GM19397 (cell line): Measurements from ENCODE around the gene RYR3.

Source experiments
- ATAC-seq: cut with Tn5 transposase; IDR thresholded peaks from one replicate; pipeline ENCODE4 v1.9.1; 2021; ENCODE audit warnings: mild to moderate bottlenecking, moderate library complexity; ENCODE audit not compliant: unreplicated experiment

The RYR3 gene

GRCh38 chr15:33310481-33311311 lies at the start of gene RYR3:
Gene RYR3, plus strand, starts transcription at chr15:33310967. Its CDS starts 79 bp downstream, at chr15:33311046.
- ATAC-seq, result no peak

DNA sequence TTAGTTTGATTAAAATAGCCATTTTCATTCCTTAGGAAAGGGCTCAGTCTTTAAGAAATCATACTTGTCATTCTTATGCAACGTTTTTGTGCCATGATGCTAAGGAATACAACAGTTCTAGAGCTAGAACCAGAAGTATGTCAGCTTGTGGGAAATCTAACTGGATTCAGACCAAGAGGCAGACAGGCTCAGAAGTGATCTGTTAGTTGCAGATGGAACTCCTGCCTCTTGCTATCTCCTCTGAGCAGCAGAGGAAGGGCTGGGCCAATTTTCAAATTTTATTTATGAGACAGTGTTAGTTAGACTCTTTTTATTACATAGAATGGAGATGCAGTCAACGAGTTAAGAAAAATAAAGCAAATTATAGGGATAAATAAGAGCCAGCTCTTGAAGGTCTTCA lies 48.5 kb upstream of the RYR3 start:
- ATAC-seq, result no peak

- ATAC-seq, result no peak
Observed at GRCh38 chr15:33277689-33278088, 33.1 kb upstream of the RYR3 start.

DNA sequence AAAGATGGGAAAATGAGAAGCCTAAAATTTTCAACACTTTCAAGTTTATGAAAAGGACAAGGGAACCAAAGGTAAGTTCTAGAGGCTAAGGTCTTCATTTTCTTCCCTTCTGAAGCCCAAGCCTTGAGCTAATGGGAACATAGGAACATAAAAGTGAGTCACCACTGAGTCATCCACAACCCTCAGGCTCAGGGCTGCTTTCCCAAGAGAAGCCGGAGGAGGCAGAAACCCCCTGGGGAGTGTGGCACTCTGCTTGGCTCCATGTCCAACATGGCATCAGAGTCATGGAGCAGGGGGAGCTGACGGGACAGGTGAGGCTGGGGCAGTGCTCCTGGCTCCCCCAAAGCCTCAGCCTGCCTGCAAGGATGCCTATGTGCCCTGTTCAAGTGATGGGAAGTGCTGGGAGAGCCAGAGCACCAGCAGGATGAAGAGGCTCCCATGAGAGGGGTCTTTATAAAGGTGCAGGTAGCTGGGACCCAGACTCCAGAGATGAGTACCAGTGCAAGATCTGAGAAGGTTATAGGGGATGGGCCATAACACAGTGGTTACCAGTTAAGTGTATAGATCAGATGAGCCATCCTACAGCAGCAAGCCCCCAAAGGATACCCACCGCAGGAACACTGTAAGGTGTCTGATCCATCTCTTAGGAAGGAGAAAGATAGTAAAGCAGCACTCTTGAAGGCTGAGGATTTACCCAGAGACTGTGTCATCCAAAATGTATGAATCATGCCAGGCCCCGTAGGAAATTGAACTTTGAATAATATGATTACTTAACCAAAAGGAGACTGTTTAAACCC lies 31.8 kb upstream of the RYR3 start:
- no peak for ATAC-seq

DNA sequence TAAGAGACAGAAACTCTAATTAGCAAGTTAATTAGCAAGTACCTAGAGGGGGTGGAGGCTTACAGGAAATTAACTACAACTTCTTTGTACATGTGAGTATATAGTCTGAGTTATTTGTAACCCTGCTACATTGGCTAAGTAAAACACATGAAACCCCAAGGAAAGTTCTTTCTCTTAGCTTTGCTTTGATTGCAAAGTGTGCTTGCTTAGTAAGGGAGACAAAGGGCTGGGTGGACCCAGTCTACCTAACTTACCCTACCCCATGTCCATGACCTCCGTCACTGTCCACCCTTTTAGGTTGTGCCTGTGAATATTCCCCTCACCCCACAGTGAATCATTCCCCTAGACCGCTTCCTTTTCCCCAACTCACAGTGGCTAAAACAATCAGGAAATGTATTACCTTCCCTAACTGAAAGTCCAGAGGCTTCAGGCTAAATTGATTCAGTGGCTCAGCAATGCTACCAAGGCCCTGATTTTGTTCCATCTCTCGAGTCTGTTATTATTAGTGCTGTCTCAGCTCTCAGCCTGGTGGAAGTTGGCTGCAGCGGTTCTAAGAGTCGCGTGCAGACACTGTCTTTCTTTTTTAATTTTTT lies 31.1 kb upstream of the RYR3 start:
- no peak for ATAC-seq

GRCh38 chr15:33282226-33283020 lies 28.3 kb upstream of the RYR3 start:
- ATAC-seq, result no peak

GRCh38 chr15:33283576-33283975 lies 27.2 kb upstream of the RYR3 start:
- no peak for ATAC-seq

DNA sequence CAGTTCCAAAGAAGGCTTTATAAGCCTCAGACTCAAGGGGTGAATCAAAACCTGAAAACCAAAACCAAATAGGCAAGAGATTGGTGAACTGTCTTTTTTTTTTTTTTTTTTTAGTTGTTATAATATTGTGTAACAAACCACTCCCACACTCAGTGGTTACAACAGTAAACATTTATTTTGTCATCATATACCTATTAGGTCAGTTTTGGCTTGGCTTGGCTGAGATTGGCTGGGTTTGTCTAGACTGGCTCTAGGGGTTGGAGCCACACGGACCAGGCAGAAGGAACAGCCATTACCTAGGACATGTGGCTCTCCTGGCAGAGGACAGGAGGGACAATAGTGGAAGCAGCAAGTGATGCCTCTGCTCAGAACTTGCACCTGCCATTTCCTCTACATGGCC lies 26.4 kb upstream of the RYR3 start:
- no peak for ATAC-seq

GRCh38 chr15:33292717-33293307 lies 18.0 kb upstream of the RYR3 start:
- no peak for ATAC-seq

DNA sequence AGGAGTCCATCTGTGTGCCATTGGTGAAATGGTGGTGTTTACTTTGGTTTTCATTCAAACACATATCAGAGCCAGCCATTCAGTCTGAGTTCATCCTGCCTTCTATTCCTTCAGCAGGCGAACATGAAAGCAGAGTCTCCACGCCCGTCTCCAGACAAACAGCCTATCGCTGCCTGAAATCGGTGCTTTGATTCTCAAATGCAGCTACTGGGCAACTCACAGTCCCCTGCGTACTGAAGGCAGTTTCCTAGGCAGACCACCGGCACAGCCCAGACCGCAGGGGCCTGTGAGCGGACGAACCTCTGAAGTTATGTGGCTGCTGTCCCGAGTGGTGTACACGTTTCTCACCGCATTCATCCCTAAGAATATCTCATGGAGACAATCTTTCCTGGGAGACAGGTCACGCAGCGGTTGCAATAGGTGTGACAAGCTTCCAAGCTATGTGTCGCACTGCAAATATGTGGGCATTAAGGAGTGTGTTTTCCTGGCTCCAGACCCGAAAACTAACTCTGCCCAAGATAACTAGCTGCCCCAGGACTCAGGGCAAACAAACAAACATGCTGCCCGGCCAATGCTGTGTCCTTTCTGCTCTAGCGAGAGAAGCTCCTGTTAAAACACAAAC lies 16.9 kb upstream of the RYR3 start:
- no peak for ATAC-seq

GRCh38 chr15:33296050-33296449 lies 14.7 kb upstream of the RYR3 start:
- ATAC-seq, result no peak

- no peak for ATAC-seq
Observed at GRCh38 chr15:33296856-33297255, 13.9 kb upstream of the RYR3 start.

- ATAC-seq, result no peak
Observed at GRCh38 chr15:33298631-33299030, 12.1 kb upstream of the RYR3 start.

DNA sequence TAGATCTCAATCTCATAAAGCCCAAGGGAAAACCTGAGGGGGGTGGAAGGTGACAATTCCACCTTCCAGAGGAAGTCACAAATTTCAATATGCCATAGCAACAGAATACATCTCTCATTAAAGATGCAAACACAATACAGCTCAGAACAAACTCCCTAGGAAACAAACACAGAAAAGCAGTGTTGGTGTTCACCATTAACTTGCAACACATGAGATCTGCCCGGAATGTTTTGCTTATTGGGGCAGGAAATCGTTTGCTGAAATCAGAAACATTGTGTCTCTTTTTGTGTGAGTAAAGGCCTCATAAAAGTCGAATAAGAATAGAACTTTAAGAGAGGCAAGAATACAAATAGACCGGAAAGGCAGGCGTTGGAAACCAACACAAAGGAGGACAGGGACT lies 5.8 kb upstream of the RYR3 start:
- ATAC-seq, result no peak

GRCh38 chr15:33309602-33310276 lies 1.0 kb upstream of the RYR3 start:
- no peak for ATAC-seq

DNA sequence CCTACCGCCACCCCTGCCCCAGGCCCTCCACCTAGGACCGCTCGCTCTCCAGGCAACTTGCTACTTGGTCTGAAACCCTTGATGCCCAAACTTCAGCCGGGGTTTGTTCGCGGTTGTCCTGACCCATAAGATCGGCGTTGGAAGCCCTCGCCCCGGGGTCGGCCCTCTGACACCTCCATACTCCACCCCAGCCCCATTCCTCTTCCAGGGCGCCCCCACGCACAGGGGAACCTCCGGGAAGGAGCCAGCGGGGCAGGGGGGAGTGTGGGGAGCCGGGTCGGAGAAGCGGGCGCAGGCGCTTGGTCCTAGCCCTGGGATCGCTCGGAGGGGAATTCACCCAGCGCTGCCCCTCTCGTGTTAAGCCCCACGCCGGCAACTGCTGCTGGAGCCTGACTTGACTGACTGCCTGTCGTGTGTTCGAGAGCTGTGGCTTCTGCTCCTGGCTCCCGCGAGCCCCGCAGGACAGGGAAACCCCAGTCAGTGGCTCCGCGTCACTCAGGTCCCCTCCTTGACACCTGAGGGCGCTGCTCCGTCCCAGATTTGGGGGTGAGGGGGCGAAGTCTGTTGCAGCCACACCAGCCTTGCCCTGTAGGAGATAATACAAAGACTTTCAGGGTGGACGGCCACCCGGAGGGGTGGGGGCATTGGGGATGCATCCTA lies 675 bp downstream of the RYR3 start:
- ATAC-seq, result no peak

- ATAC-seq, result no peak
Observed at GRCh38 chr15:33313491-33313890, 2.7 kb downstream of the RYR3 start.

DNA sequence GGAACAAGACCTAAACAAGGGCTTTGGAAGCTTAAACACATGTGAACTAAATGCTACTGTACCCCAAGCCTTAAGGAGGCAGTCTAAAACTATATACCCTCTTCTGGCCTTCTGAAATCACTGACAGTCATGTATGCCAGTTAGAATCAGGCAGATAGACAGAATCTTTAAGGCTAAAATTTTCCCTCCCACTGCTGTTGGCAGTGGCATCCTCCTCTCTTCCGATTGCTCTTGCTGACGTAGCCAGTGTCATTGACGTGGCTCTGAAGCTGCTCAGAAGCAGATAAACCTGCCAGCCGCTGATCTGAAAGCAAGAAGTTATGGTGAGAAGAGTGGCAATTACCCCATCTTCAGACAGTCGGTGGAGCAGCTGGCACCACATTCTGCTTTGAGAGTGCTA lies 3.3 kb downstream of the RYR3 start:
- no peak for ATAC-seq

- ATAC-seq, result no peak
Observed at GRCh38 chr15:33315044-33315443, 4.3 kb downstream of the RYR3 start.
